Right cardiac atrium (tissue), 5 donors: ENCODE data around the gene SKAP2. TPM values are rescaled to one million over a fixed set of nuclear protein-coding genes. Genes with fewer than 3 reads are reported as not detected.

ENCODE experiments used
- ATAC-seq, 2 donors: fragments of 200-7000 bp; cut with Tn5 transposase; one replicate each; pipeline versions ENCODE4 v1.8.0 to v1.9.1; 2020; ENCODE audit warnings: moderate library complexity in 2 of 2, mild to moderate bottlenecking in 1 of 2
- DNase-seq, 3 donors: peaks; one replicate each; pipeline ENCODE4 v3.0.0-alpha.2; 2020
- H3K27ac ChIP-seq: one replicate; pipeline ENCODE4 v1.5.1; 2013; ENCODE audit warnings: mild to moderate bottlenecking, low read length, control low read depth, moderate library complexity
- H3K27me3 ChIP-seq: one replicate; pipeline ENCODE4 v1.6.1; 2013; ENCODE audit not compliant: control insufficient read depth, insufficient read depth
- H3K4me1 ChIP-seq: one replicate; pipeline ENCODE4 v1.6.1; 2013; ENCODE audit warnings: low read length; ENCODE audit not compliant: control insufficient read depth, insufficient read depth
- H3K4me3 ChIP-seq: one replicate; pipeline ENCODE4 v1.5.1; 2013; ENCODE audit warnings: low read length, control low read depth
- H3K9me3 ChIP-seq: one replicate; pipeline ENCODE4 v1.6.1; 2013; ENCODE audit warnings: low read length; ENCODE audit not compliant: control insufficient read depth
- WGBS: extraction: QIAGEN DNeasy Blood & Tissue Kit; methylation state at CpG from one replicate; pipeline ENCODE4 v1.1.7; 2013; 5-methylcytosine and 5-hydroxymethylcytosine counted together
- intact Hi-C, 4 donors: fragments of 100-400 bp; cut with DNase I; formaldehyde crosslinking; loops; one replicate each; pipeline versions ENCODE4 v1.11.0 to v1.14.0; 2022 to 2023
- polyA plus RNA-seq: library from polyadenylated mRNA; stranded (reverse); fragments of 200-250 nt; gene quantifications from one replicate; pipeline ENCODE4 v1.2.3, GENCODE V29; 2013
- total RNA-seq, 4 donors: library from RNA; stranded (reverse); fragmentation: NEBNext Ultra II Directional; extraction: Animal tissue kit (Norgen Biotek cat#: 25700); gene quantifications; one replicate each; pipeline ENCODE4 v1.2.1, GENCODE V29; 2021
- donor health status: healthy with polysubstance abuse.
- donor health status: DM: no; HTN: yes; CAD: no.
- donor health status: DM: no; HTN: no; CAD: no.
- donor health status: DM: no; HTN: yes; CAD: no; lungs with severe emphysema.
- donor health status: DM: yes; HTN: yes; CAD: no.

The SKAP2 gene
- total and polyA plus RNA-seq, 5 donors: 5.5 to 13.9 (median 10.7) TPM

DNA sequence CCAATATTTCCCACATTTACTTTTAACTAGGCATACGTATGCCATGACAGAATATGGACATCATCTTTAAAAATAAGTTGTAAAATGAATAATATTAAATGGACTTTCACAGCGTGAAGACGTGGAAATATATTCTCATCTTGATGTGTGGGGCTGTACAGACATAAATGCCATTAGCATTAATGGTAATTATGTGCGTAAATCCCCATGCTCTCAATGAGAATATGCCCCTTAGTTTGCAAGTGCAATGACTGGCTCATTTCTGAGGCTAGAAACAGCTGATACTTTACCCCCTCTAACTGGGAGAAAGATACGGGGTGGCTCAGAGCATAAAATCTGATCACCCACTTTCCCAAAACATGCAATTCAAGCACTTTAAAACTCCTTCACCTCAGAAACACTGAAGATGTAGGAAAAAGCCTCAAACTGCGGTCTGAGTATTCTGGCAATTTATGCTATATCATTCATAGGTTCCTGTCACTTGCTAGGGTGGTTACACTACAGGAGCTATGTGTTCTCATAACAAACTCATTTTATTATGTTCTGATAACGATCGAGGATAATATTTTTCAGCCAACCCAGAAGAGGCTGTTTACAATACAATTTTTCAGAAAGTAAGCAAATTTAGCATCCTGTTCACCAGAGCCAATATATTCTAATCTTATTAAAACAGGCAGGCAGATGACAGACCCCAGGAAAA is 211.8 kb downstream of the SKAP2 start:
- ATAC-seq (no peak), DNase-seq (no peak)
- WGBS: 93% methylated on average over 8 of the region's 8 CpGs
- H3K27ac ChIP-seq: no peak overlapping the region
- peaks cover 2% of the 10 kb centered on the region for H3K4me1 ChIP-seq
- intact Hi-C loops: no loop called here
- no peaks in the 10 kb centered on the region for H3K9me3 ChIP-seq
- H3K4me3 ChIP-seq: no peak overlapping the region
- H3K27me3 ChIP-seq: no peaks in the 10 kb centered on the region

DNA sequence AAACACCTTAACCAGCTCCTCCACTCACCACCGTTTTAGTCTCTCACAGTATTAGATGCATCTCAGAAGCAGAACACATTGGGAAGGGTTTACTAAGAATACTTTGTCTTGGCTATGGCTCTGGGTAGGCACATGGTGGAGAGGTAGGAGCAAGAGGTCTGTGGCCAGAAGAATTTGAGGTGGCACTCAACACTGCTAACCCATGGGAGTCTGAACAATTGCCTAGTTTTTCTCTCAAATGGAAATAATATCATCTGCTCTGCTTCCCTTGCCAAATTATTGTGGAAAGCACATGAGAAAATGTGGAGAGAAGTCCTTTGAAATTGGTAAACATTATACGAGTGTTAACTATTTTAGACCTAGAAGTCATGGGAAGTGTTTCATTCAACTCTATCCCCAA is 214.3 kb downstream of the SKAP2 start:
- Histone ChIP-seq H3K27ac (no peak overlapping the region), H3K27me3 (no peaks in the 10 kb centered on the region), H3K9me3 (no peaks in the 10 kb centered on the region), H3K4me1 (no peaks in the 10 kb centered on the region), H3K4me3 (no peak overlapping the region)
- DNase-seq: no peak
- 77% methylated on average over 2 of the region's 2 CpGs for WGBS
- intact Hi-C loops: no loop called here
- ATAC-seq: no peak

DNA sequence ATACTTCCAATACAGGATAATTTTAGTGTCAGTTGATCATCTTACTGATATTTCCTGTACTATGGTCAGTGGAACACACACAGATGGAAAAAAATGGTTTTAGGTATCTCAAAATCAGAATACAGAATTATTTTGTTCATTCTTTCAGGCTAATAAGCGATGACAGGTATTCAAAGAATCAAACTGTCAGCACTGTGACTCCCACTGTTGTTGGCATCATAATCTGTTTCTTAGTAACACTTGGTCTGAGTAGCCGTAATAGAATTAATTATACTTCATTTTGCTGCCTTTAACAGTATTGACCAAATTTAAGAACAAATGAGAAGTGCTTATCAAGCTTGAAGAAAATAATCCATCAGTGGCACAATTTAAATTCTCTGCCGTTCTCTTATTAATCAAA is 215.0 kb downstream of the SKAP2 start:
- no peak for DNase-seq
- WGBS: 80% methylated on average over 3 of the region's 3 CpGs
- H3K4me3 ChIP-seq: no peak overlapping the region
- H3K27ac ChIP-seq: no peak overlapping the region
- no peaks in the 10 kb centered on the region for H3K9me3 ChIP-seq
- ATAC-seq: no peak
- no peaks in the 10 kb centered on the region for H3K27me3 ChIP-seq
- intact Hi-C loops: no loop called here
- no peaks in the 10 kb centered on the region for H3K4me1 ChIP-seq

DNA sequence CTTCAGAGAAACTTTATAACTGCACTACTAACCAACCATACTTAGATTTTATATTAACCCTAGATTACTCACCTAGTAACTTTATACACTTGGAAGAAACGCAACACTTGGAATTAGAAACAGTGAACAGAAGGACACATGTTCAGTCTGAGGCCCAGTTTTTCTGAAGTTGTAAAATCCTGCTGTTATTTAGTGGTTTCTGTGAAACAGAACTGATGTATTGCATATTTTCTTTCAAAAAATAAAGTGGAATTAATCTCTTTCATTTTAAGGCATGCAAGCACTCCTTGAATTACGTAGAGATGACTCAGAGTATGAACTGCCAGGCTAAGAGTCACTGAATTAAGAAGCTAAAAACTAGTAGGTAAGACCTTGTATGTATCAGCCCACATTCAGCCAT is 215.8 kb downstream of the SKAP2 start:
- Histone ChIP-seq H3K4me3 (no peak overlapping the region), H3K27me3 (no peaks in the 10 kb centered on the region), H3K9me3 (no peaks in the 10 kb centered on the region), H3K27ac (no peak overlapping the region), H3K4me1 (no peaks in the 10 kb centered on the region)
- intact Hi-C loops: no loop called here
- ATAC-seq (no peak), DNase-seq (no peak)
- 89% methylated on average over 2 of the region's 2 CpGs for WGBS

DNA sequence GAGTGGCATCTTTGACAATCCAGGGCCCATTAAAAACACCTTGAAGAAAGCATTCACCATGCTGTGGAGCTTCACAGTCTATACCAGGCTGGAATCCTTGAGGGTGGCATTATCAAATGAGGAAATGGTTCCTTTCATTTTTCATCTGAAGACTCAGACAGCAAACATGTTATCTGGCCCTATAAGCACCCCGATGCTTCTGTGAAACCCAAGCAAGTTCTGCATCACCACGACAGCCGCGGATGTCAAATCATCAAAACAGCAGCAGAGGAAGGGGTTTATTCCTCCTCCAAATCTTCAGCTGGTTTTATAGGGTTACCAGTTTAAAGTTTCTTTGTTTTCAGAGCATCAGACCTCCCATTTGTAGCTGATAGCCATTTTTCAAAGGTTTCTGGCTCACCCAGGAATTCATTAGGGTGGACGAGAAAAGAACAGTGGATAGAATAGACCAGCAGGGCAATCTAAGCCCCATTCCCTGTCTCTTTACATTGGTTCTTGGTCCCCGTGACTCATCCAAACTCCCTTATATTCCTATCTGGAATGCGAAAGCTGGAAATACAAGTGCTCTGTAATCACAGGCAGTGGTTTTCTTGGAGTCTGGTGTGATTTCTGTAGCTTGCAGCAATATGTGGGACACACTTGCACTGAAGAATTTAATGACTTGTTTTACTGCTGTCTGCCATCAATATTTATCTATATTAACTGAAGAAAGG is 217.9 kb downstream of the SKAP2 start:
- WGBS: 73% methylated on average over 7 of the region's 7 CpGs
- no peaks in the 10 kb centered on the region for H3K9me3 ChIP-seq
- ATAC-seq: no peak
- no peak overlapping the region for H3K27ac ChIP-seq
- DNase-seq: no peak
- H3K4me1 ChIP-seq: no peaks in the 10 kb centered on the region
- intact Hi-C loops: no loop called here
- H3K27me3 ChIP-seq: no peaks in the 10 kb centered on the region
- H3K4me3 ChIP-seq: no peak overlapping the region

DNA sequence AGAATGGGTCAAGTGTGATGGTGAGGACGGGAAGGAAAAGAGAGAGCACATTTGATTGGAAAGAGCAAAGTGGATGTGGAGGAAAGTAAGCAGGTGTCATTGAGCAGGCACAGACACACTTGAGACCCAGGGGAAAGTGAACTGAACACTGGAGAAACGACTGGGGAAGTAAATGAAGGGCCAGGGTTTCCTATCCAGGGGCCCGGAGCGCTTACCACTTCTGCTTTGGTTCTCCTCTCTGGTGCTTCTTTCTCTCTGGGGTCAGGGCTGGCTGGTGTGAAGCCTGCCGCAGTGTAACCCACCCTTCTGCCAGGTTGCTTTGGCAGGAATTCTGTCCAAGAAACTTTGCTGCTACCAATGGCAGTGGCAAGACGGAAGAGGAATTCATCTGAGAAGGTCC is 219.3 kb downstream of the SKAP2 start:
- intact Hi-C loops: no loop called here
- no peak for DNase-seq
- Histone ChIP-seq H3K9me3 (no peaks in the 10 kb centered on the region), H3K4me3 (no peak overlapping the region), H3K27ac (no peak overlapping the region), H3K4me1 (no peaks in the 10 kb centered on the region), H3K27me3 (no peaks in the 10 kb centered on the region)
- WGBS: 79% methylated on average over 6 of the region's 6 CpGs
- ATAC-seq: no peak

DNA sequence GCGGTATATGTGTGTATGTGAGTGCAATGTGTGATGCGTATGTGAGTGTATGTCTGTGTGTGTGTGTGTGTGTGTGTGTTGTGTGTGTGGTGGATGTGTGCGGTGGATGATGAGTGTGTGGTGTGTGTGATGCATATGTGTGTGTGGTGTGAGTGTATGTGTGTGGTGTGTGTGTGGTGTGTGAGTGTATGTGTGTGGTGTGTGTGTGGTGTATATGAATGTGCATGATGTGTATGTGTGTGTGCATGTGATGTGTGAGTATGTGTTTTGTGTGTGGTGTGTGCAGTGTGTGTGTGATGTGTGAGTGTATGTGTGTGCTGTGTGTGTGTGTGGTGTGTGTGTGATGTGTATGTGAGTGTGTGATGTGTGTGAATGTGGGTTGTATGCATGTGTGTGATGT is 222.0 kb downstream of the SKAP2 start:
- Histone ChIP-seq H3K27me3 (no peaks in the 10 kb centered on the region), H3K27ac (no peak overlapping the region), H3K4me1 (no peaks in the 10 kb centered on the region), H3K4me3 (no peak overlapping the region), H3K9me3 (no peaks in the 10 kb centered on the region)
- ATAC-seq (no peak), DNase-seq (no peak)
- WGBS: 80% methylated on average over 3 of the region's 3 CpGs
- intact Hi-C loops: no loop called here

DNA sequence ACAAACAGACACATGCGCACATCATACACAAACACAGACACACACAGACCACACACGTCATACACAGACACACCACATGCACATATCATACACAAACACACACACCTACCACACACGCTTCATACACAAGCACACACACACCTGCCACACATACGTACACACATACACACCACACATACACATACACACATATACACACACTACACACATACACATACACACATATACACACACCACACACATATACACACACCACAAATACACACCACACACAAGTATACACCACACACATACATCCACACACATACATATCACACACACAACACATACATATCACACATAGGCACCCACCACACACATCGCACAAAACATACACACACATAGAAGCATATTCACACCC is 224.7 kb downstream of the SKAP2 start:
- ATAC-seq (no peak), DNase-seq (no peak)
- intact Hi-C loops: no loop called here
- no peaks in the 10 kb centered on the region for H3K27me3 ChIP-seq
- WGBS: 98% methylated on average over 5 of the region's 5 CpGs
- no peaks in the 10 kb centered on the region for H3K9me3 ChIP-seq
- no peak overlapping the region for H3K27ac ChIP-seq
- H3K4me1 ChIP-seq: no peaks in the 10 kb centered on the region
- no peak overlapping the region for H3K4me3 ChIP-seq

DNA sequence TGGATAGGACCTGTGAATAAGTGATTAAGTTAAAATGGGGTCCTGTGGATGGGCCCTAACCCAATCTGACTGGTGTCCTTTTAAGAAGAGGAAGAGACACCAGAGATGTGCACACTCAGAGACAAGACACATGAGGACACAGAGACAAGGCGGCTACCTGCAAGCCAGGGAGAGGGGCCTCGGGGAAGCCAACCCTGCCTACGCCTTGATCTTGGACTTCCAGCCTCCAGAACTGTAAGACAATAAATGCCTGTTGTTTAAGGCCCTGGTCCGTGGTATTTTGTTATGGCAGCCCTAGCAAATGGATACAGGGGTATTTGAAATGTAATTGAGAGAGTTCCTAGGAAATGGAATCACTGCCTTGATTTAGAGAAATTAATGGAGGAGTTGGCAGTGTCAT is 225.3 kb downstream of the SKAP2 start:
- no peak overlapping the region for H3K27ac ChIP-seq
- intact Hi-C loops: no loop called here
- WGBS: 92% methylated on average over 4 of the region's 4 CpGs
- no peak overlapping the region for H3K4me3 ChIP-seq
- no peaks in the 10 kb centered on the region for H3K4me1 ChIP-seq
- H3K9me3 ChIP-seq: no peaks in the 10 kb centered on the region
- H3K27me3 ChIP-seq: no peaks in the 10 kb centered on the region
- ATAC-seq (no peak), DNase-seq (no peak)

DNA sequence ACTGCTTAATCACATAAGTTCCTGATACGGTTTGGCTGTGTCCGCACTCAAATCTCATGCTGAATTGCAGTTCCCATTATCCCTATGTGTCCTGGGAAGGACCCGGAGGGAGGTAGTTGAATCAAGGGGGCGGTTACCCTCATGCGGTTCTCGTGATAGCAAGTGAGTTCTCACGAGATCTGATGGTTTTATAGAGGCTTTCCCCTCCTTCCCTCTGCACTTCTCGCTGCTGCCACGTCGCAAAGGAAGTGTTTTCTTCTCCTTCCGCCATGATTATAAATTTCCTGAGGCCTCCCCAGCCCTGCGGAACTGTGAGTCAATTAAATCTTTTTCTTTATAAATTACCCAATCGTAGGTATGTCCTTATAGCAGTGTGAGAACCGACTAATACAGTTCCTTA is 226.2 kb downstream of the SKAP2 start:
- intact Hi-C loops: no loop called here
- Histone ChIP-seq H3K4me1 (no peaks in the 10 kb centered on the region), H3K27me3 (no peaks in the 10 kb centered on the region), H3K4me3 (no peak overlapping the region), H3K27ac (no peak overlapping the region), H3K9me3 (no peaks in the 10 kb centered on the region)
- 84% methylated on average over 14 of the region's 14 CpGs for WGBS
- no peak for ATAC-seq
- no peak for DNase-seq

DNA sequence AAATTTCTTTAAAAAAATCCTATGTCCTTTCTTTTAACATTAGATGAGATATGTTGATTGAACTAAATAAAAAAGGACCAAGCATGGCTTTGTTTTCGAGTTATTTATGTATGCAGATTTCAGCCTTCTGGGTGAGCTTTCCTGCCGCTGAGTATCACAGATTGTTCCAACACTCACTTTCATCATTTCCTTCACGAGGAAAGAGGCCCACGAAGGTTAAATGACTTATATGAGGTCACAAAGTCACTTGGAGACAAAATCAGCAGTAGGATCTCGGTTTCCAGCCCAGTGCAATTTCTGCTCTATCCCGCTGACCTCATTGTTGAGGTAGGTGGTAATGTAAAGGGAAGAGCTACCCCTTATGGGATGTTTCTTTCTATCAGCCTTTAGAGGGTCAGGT is 226.8 kb downstream of the SKAP2 start:
- DNase-seq: no peak
- intact Hi-C loops: no loop called here
- no peaks in the 10 kb centered on the region for H3K4me1 ChIP-seq
- ATAC-seq: no peak
- H3K4me3 ChIP-seq: no peak overlapping the region
- no peaks in the 10 kb centered on the region for H3K9me3 ChIP-seq
- H3K27me3 ChIP-seq: no peaks in the 10 kb centered on the region
- 72% methylated on average over 6 of the region's 6 CpGs for WGBS
- no peak overlapping the region for H3K27ac ChIP-seq
